HEK293T (cell line): ENCODE data around the gene AQP12A.

ENCODE experiments used
- ARNT ChIP-seq: fragments of 450-650 bp; IDR thresholded peaks from 2 replicates; pipeline ENCODE4 v1.6.1; 2017; ENCODE audit warnings: mild to moderate bottlenecking
- BHLHE40 ChIP-seq: fragments of 450-650 bp; IDR thresholded peaks from 2 replicates; pipeline ENCODE4 v1.6.1; 2016; ENCODE audit warnings: mild to moderate bottlenecking, moderate library complexity, borderline replicate concordance
- ELF4 ChIP-seq: fragments of 450-650 bp; IDR thresholded peaks from 2 replicates; pipeline ENCODE4 v1.6.1; 2017; ENCODE audit warnings: antibody characterized with exemption
- FOXA1 ChIP-seq: fragments of 450-650 bp; IDR thresholded peaks from 2 replicates; pipeline ENCODE4 v1.6.1; 2016; ENCODE audit warnings: mild to moderate bottlenecking
- HDGF ChIP-seq: fragments of 450-650 bp; IDR thresholded peaks from 2 replicates; pipeline ENCODE4 v1.6.1; 2017; ENCODE audit warnings: antibody characterized with exemption, borderline replicate concordance
- LEF1 ChIP-seq: fragments of 450-650 bp; IDR thresholded peaks from 2 replicates; pipeline ENCODE4 v1.6.1; 2017; ENCODE audit warnings: mild to moderate bottlenecking, borderline replicate concordance
- SP1 ChIP-seq: fragments of 450-650 bp; IDR thresholded peaks from 2 replicates; pipeline ENCODE4 v1.6.1; 2017
- SUZ12 ChIP-seq: fragments of 450-650 bp; IDR thresholded peaks from 2 replicates; pipeline ENCODE4 v1.6.1; 2016; ENCODE audit warnings: mild to moderate bottlenecking

- no peak for TF ChIP-seq BHLHE40
- no peak for TF ChIP-seq ELF4
- TF ChIP-seq FOXA1, result no peak
- TF ChIP-seq ARNT, result no peak
- no peak for TF ChIP-seq SUZ12
- TF ChIP-seq SP1, result no peak
- no peak for TF ChIP-seq HDGF
- TF ChIP-seq LEF1, result no peak
These were observed 20.5 kb downstream of the AQP12A start for GRCh38 chr2:240712121-240712520.
